HG02973 (cell line): ENCODE measurements around the gene BAIAP2.

Experiments used
- ATAC-seq: cut with Tn5 transposase; IDR thresholded peaks from one replicate; pipeline ENCODE4 v1.9.1; 2021; ENCODE audit warnings: moderate library complexity; ENCODE audit not compliant: unreplicated experiment

The BAIAP2 gene

GRCh38 chr17:81154961-81155360 is 120.0 kb downstream of the BAIAP2 start:
- ATAC-seq, result no peak

GRCh38 chr17:81156866-81157805 is 122.2 kb downstream of the BAIAP2 start:
- no peak for ATAC-seq

GRCh38 chr17:81157848-81158687 is 123.1 kb downstream of the BAIAP2 start:
- no peak for ATAC-seq

- no peak for ATAC-seq
Observed at GRCh38 chr17:81158688-81159590, 124.0 kb downstream of the BAIAP2 start.

- ATAC-seq, result no peak
Observed at GRCh38 chr17:81159611-81160265, 124.8 kb downstream of the BAIAP2 start.

GRCh38 chr17:81160306-81160705 is 125.4 kb downstream of the BAIAP2 start:
- ATAC-seq, result no peak

- no peak for ATAC-seq
Observed at GRCh38 chr17:81160747-81161453, 125.9 kb downstream of the BAIAP2 start.

GRCh38 chr17:81161536-81161935 is 126.6 kb downstream of the BAIAP2 start:
- no peak for ATAC-seq

GRCh38 chr17:81161972-81162371 is 127.0 kb downstream of the BAIAP2 start:
- ATAC-seq, result no peak

- ATAC-seq, result no peak
Observed at GRCh38 chr17:81162491-81162890, 127.5 kb downstream of the BAIAP2 start.

- no peak for ATAC-seq
Observed at GRCh38 chr17:81163051-81163695, 128.2 kb downstream of the BAIAP2 start.

GRCh38 chr17:81163703-81164370 is 128.9 kb downstream of the BAIAP2 start:
- ATAC-seq, result no peak

- no peak for ATAC-seq
Observed at GRCh38 chr17:81164371-81165245, 129.7 kb downstream of the BAIAP2 start.

- no peak for ATAC-seq
Observed at GRCh38 chr17:81165246-81166032, 130.5 kb downstream of the BAIAP2 start, which contains the start of gene PVALEF. Gene PVALEF (plus strand): TSS chr17:81165507. CDS start chr17:81181227, 15,720 bp downstream.

GRCh38 chr17:81166033-81166492 is 131.1 kb downstream of the BAIAP2 start, which contains the start of gene AATK:
Gene AATK (minus strand): TSS chr17:81166221. CDS start chr17:81165992, 229 bp downstream.
- no peak for ATAC-seq
